GM19043 (cell line): ENCODE measurements around the gene ADAMTS2.
"Not testable (repeated sequence)": the region's sequence is repeated elsewhere in the genome, so short reads cannot be mapped to it uniquely, and the experiment has no call there.

Experiments used
- ATAC-seq: cut with Tn5 transposase; IDR thresholded peaks from one replicate; pipeline ENCODE4 v1.9.1; 2021; ENCODE audit warnings: low read depth; ENCODE audit not compliant: unreplicated experiment

The ADAMTS2 gene

DNA sequence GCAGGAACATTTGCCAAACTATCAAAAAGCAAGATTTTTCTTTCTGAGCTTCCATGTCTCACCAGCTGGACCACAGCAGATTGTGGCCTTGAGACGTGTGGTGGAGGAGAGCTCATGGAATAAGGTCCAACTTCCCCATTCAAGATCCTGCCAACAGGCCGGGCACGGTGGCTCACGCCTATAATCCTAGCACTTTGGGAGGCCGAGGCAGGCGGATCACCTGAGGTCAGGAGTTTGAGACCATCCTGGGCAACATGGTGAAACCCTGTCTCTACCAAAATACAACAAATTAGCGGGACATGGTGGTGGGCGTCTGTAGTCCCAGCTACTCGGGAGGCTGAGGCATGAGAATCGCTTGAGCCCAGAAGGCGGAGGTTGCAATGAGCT lies 59.5 kb downstream of the ADAMTS2 start:
- not testable (repeated sequence) for ATAC-seq

DNA sequence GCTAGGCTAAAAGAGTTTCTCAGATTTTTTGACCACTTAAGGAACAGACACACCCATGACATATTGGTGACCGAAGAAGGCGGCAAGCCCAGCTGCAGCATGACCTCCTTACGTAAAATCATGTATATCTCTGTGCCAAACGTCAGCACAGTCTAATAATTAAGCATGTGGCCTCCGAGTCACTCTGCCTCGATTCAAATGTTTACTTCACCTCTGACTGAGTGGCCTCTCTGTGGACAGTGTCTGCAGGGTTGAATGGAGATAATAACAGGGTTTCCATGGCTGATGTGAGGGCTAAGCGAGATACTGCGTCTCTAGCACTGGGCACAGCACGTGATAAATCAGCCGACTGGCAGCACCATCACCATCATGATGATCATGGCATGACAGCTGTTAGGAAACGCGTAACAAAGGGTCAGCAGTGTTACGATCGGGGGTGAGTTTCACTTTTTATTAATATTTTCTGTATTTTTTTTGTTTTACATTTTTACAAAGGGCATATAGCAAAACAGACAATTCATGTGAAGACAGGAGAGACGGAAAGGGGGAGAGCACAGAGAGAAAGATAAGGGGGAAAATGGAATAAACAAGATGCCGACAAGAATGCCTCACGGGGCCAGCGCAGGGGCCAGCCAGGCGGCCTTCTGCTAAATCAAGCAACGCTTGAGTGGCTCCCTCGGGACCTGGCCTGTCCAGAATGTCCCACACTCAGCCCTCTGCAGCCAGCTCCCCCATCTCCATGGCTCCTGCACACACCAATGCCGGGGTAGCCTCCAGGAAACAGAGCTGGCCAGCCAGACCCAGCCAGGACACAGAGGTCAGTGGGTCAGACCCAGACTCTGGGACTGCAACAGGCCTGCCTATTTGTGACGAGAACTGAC lies 60.3 kb downstream of the ADAMTS2 start:
- ATAC-seq, result no peak

DNA sequence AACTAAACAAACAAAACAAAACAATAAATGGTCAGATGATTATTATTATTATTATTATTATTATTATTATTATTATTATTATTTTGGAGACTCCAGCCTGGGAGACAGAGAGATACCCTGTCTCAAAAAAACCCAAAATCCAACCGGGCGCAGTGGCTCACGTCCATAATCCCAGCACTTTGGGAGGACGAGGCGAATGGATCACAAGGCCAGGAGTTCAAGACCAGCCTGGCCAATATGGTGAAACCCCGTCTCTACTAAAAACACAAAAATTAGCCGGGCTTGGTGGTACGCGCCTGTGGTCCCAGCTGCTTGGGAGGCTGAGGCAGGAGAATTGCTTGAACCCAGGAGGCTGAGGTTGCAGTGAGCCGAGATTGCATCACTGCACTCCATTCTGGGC lies 61.4 kb downstream of the ADAMTS2 start:
- ATAC-seq, result not testable (repeated sequence)

DNA sequence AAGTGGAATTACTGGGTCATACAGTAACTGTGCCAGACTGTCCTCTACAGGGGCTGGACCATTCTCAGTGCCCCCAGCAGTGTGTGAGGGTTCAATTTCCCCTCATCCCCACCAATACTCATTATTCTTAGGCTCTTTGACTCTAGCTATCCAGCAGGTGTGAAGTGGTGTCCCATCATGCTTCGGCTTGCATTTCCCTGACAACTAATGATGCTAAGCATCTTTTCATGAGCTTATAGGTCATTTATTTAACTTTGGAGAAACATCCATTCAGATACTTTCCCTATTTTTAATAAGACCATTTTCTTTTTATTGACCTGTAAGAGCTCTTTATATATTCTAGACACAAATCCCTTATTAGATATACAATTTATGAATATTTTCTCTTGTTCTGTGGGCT lies 63.6 kb downstream of the ADAMTS2 start:
- no peak for ATAC-seq

DNA sequence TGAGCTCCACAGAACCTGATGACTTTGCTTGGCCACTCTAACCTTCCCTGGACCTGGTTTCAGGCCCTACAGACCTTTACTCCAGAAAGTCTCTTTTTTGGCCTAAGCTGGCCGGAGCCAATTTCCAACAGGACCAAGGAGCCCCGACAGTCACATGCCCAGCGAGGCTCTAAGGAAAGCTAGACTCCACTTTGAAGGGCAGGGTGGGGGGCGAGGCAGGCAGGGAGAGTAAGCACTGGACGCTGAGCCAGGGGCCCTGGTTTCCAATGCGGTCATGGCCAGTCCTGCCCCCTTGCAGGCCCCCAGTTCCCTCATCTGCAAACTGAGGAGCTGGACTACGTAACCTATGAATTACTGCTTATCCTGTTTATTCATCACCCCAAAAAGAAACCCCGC lies 65.2 kb downstream of the ADAMTS2 start:
- no peak for ATAC-seq

DNA sequence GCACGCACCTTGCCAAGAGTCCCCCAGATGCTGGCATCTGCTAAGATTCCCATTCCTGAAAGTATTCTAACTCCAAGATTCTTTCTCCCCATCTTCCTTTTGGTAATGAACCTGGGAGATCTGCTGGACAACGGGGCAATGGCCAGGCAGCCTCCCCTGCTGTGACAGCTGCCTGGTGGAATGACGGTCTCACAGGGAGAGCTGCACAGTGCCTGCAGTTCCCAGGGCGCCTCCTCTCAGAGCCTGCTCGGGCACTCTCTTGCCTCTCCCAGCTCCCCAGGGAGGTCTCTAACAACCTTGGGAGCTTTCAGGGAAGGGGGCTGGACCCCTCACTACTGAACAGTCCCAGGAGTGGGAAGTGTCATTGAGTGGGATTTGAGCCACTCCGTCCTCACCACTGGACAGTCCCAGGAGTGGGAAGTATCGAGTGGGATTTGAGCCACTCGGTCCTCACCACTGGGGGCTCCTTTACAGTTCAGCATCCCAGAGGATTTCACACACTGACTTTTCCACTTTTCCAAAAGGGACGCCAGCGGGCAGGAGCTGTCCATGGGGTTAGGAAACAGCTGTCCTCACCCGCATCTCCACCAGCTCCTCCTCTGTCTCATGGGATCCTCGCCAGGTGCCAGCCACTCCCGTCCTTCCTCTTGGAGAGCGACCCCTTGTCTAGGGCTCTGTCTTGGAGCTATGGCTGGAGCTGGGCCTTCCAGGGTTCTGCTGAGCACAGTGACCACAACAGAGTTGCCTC lies 65.7 kb downstream of the ADAMTS2 start:
- ATAC-seq, result no peak

DNA sequence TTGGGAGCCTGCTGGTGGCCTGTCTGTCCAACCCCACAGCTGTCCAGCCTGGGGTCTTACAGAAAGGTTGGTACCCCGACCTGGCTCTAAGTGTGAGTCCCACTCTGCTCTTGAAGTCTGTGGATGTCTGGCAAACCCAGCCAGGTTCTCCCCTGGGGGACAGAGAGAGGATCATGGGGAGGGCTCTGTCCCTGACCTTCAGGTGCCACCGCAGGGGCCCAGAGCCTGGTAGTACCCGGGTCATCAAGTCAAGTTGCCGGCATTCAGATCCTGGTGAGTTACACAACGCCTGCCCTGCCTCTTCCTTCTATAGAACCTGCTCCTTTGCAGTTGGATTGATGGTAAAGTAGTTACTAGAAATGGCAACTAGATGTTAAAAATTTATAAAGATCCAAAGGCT lies 66.7 kb downstream of the ADAMTS2 start:
- no peak for ATAC-seq

DNA sequence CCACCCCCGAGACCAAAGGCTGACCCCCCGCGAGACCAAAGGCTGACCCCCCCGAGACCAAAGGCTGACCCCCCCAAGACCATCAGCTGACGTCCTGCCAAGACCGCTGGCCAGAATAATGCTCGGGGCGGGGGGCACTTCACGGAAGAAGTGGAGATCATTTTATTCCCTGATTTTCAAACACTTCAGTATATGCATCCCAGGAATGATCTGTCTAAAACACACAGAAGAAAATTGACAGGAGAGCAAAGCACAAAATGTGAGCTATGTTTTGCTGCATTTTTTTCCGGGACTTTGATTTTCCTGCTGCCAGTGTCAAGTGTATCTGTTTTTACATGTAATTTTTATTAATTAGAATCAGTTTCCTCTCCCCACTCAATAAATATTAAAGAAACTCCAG lies 67.1 kb downstream of the ADAMTS2 start:
- no peak for ATAC-seq

DNA sequence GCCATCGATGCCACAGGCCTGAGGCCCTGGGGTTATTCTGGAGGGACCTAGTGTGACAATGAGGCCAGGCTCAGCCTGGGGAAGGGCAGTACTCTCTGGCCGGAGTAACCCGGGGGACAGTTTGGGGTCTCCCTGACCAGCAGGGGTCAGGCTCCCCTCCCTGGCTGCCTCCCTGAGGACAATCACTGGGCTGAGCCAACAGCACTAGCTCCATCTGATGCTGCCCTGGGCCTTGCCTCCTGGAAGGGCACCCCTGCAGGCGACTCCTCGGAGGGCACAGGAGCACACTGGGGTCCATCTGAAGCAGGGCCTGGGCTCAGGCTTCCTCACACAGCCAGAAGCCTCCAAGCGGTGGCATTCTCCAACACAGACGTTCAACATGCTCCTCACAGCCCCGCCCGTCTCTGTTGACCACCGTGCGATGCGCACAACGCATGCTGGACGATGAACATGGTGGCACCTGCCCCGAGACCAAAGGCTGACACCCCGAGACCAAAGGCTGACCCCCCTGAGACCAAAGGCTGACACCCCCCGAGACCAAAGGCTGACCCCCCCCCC lies 68.3 kb downstream of the ADAMTS2 start:
- ATAC-seq, result no peak

DNA sequence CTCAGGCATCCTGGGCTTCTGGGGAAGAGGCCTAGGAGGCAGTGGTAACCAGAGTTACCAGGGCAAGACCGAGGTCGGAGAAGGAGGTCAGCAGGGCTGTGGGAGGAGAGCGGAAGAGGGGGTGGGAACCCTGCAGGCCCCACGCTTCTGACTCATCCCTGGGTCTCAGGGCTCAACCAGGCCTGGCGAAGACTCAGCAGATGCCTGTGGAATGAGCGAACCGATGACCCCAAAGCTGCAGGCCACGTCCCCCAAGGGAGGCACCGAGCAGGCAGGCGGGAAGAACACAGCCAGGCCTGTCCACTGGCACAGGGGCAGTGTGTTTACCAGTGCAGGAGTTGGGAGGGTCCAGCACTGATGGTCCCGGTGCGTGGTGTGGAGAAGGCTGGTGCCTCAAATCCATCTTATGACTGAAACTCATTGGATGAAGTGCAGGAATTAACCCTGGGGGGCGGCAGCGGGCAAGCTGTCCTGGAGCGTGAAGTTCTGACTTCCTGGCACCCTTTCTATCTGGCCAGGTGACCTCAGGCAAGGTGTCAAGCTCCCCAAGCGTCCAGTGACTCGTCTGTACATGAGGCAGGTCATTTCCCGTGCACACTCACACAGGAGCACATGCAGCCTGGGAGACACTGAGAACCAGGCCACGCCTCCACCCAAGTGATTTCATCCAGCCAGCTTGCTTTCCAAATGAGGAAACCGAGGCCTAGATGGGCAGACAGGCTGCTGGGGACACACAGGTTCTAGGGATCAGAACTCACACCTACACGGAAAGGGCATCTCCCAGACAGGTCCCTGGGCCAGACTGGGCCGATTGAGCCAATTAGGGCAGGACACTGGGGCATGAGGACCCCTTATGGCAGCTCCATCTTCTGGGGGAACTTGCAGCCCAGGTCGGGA lies 69.1 kb downstream of the ADAMTS2 start:
- ATAC-seq, result no peak

DNA sequence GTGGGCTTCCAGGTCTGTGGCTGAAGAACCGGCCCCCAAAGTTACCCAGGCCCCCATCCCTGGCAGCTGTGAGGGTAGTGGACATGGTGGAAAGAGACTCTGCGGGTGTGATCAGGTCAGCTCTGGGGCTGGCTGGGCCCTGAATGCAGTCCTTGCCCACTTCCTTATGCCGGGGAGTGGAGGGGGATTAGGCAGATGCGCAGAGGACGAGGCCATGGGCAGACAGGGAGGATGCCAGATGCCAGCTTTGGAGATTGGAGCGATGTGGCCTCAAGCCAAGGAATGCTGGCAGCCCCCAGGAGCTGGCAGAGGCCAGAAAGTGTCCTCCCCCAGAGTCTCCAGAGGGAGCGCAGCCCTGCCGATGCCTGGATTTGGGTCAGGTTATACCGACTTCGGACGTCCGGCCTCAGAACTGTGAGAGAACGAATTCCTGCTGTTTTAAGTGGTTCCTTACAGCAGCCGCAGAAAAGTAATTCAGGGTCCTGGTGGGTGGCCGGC lies 69.8 kb downstream of the ADAMTS2 start:
- ATAC-seq, result no peak

DNA sequence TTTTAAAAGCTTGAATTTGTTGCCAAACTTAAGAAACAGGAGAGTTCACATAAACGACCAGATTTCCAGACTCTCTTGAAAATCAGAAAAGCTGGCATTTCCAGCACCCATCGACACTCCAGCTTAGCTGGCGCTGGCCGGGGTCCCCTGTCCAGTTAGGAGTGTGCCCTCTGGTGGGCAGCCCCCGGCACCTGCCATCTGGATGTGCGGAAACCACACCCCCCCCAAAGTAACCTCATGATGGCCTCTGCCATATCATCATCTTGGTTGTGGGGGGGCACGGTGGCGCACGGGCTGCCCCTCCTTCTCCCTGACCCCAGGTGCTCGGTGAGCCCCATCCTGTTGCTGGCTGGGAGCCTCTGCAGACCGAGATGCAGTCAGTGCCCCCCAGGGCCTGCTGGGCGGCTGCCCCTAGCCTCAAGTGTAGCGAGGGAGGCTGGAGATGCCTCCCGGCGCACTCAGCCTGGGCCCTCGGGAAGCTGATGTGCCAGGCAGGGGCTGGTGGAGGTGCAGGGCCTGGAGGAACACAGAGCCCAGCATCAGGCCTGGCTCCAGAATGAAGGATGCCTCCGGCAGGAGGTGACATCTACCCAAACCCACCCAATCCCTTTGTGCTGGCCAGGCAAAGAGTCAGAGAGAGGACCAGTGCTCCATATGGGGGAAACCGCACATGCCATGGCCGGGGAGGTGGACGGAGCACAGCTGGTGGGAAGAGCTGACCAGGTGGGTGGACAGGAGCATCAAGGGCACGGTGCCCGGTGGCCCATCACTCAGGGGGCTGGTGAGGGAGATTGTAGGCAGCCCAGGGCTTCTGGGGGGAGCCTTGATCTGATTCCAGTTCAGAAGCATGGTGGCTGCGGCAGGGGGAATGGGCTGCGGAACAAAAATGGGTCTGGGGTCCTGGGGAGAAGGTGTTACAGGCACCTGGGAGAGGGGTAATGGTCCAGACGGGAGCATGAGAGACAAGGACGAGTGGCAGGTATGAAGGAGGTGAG lies 70.6 kb downstream of the ADAMTS2 start:
- no peak for ATAC-seq

DNA sequence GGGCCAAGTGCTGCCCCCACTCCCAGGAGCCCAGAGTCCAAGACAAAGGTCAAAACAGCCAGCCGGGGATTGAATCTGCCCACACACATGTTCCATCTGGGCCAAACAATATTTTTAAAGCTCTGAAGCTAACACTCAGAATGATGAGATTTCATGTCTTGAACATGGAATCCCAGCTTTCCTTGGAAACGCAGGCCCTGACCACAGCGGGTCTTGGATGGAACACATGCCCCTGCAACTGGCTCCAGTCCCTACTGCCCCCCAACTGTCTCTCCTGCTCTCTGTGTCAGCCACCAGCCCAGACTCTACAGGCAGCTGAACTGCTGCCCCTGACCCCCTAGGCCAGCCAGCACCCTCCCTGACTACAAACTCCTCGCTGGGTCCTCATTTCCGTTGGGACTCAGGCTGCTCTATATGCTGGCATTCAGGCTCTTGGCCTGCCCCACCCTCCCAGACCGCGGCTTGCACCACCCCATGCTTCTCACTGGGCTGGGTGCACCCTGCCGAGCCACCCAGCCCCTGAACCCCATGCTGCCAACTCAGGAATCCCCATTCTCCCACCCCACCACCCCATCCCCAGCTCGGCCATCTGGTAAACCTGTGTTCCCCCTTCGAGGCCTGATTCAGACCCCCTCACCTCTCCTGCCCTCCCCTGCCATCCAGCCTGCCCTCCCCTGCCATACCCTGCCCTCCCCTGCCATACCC lies 71.7 kb downstream of the ADAMTS2 start:
- ATAC-seq, result no peak

DNA sequence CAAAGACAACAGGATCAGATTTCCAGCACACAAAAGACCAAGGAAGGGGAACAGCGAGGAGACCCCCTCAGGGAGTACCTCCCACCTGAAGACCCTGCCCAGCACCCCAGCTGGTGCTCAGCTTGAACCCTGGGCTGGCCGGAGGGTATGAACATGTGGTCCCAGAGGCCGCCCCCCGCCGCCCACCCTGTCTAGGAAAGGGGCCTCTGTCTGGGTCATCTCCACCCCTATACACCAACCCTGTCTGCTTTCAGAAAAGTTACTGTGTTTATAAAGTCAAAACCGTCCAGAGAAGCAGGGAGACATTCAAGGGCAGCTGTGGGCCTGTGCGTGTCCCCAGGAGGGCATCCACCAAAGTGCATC lies 72.2 kb downstream of the ADAMTS2 start:
- ATAC-seq, result no peak

DNA sequence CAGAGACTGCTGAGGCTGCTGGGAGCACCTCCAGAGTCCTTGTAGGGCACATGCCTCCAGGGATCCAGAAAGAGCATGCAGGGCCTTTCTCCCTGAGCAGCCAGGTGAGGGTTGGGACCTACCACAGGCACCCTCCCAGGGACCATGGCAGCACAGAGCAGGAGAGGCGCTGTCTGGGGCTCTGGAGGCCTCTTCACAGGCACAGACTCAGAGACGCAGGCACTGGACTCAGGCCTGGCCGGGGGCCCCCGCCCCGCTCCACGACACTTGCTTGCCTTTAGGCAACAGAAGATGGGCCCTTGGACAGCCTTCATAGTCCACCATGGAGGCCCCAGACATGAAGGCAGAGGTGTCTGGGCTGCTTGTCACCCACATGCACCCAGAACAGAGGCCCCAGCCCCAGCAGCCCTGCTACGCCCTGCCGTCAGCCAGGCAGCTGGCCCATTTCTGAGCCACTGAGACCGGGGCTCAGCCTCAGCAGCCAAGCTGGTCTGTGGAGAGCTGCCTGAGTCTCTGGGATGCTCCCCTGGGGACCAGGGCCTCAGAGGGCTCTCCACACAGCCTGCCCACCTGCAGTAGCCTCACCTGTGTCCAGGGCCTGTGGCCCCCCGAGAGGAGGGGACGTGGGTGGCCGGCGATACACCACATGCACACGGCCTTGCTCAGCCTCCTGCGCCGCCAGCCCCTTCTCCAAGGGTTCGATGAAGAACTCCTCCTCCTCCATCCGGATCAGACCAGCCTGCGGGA lies 72.8 kb downstream of the ADAMTS2 start:
- ATAC-seq, result no peak

DNA sequence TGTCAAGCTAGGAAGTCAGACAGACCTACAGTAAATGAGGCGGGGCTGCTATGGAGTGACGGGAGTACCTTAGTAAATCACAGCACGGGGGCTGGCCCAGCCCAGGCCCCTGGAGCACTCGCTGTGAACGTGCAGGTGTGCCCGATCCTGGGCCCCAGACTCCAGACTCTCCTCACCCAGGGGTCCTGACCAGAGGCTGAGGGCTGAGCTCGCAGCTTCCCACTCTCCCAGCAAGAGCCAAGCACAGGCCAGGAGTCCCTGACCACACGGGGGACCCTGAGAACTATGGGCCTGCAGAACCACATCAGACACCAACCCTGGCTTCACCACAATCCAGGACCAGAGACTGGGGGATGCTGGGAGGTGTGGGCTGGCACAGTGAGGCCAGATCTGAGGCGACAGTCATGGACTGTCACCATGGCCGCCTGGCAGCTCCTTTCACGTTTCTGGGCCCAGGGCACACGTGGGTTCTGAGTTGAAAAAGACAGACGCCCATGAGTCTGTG lies 73.4 kb downstream of the ADAMTS2 start:
- ATAC-seq, result no peak

DNA sequence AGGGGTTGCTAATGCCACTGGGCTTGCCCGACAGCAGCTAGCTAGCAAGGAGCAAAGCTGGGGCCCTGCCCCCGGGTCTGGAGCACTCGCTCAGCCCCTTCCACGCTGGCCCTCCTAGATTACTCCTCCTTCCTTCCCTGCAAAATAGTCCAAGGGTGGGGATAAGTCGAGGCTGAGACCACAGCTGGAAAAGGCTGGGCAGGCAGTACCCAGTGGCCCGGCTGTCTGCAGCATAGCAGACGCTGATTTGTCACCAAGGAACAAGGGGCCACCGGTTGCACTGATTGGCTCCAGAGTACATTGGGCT lies 73.9 kb downstream of the ADAMTS2 start:
- ATAC-seq, result no peak
